GM10266 (cell line): ENCODE results near the gene ELMO1.

Experiments
- DNase-seq: peaks from one replicate; pipeline ENCODE4 v3.0.0; 2012; ENCODE audit errors: extremely low spot score
- CTCF ChIP-seq: IDR thresholded peaks from 2 replicates; pipeline ENCODE4 v1.5.1; 2012; ENCODE audit warnings: mild to moderate bottlenecking, low read depth; ENCODE audit not compliant: control insufficient read depth, insufficient read depth; ENCODE audit errors: missing control alignments

Gene ELMO1

GRCh38 chr7:37290731-37291130, 157.9 kb downstream of the ELMO1 start:
- no peak for DNase-seq
- TF ChIP-seq CTCF: no peak

DNA sequence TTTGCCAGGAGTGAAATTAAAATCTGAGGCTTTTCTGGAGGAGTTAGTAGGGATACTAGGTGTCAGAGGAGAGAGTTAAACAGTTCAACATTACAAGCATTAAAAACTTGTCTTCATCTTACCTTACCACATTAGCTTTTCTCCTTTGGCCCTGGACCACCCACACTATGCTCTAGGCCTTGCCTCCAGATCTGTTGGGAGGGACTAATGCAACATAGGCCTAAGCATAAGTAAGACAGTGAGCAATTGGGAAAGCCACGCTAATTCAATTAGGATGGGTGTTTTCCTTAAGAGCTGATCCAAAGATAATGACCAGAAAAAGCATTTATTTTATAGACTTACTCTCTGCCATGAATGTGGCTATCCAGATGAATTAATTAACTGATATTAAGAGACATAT, 158.9 kb downstream of the ELMO1 start:
- no peak for DNase-seq
- no peak for TF ChIP-seq CTCF

- no peak for DNase-seq
- TF ChIP-seq CTCF: no peak
Observed at GRCh38 chr7:37289367-37289766, 159.3 kb downstream of the ELMO1 start.

DNA sequence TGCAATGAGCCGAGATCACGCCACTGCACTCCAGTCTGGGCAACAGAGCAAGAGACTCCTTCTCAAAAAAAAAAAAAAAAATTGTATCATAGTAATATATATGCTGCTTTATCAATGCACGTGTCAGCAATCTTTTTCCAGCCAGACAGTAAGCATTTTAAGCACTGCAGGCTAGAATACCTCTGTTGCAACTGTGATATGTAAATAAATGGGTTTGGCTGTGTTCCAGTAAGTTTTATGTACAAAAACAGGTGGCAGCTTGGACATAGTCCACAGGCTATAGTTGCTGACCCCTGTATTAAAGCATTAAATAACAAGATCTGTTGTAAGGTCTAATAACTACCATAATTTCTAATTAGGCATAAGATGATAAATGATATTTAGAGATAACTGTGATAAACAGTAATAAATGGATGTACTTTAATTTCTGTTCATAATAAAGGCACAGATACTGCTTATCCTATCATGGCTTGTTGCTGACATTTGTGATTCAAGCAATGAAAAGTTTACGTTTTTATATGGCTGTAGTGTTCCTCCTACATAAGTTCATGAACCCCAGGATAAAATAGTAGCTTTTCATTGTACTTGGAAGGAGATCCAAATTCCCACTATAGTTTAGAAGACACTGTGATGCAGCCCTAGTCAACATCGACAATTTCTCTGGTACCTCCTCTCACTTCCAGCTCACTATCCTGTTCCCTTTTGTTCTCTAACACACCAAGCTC, 161.4 kb downstream of the ELMO1 start:
- TF ChIP-seq CTCF: no peak
- DNase-seq: no peak

DNA sequence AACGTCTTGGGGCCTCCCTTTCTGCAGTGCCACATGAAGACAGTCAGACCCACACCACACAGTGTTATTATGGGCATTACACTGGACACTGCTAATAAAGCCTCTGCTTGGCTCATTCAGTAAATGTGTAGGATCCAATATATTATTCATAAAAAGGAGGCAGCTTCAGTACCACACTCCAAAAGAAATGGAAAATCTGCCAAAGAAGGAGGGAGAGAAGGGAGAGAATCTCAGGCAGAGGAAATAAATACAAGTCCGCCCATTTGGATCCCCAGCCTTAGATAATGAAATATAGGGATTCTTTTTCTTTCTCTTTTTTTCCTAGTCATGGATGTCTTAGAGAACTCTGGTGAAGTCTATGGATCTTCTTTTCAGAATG, 162.2 kb downstream of the ELMO1 start:
- DNase-seq: no peak
- TF ChIP-seq CTCF: no peak

GRCh38 chr7:37285706-37286453, 162.8 kb downstream of the ELMO1 start:
- no peak for TF ChIP-seq CTCF
- DNase-seq: no peak

GRCh38 chr7:37284805-37285231, 163.8 kb downstream of the ELMO1 start:
- TF ChIP-seq CTCF: peak; percentile 81

More at GRCh38 chr7:37284805-37285231, 163.8 kb downstream of the ELMO1 start:
- DNase-seq: peak; percentile 60
